Measurements from ENCODE around the gene DISP1.

Gene DISP1

GRCh38 chr1:222814536-222815439 is at the start of gene DISP1:
TSS of gene DISP1 (plus strand) at chr1:222815039. CDS start at chr1:222942824, 127,785 bp downstream.
- peak; percentile 43 to 50 for DNase-seq (ENCODE audit: low read depth in 2 of 2)

GRCh38 chr1:222767152-222767571 is 47.7 kb upstream of the DISP1 start:
- DNase-seq (ENCODE audit: low read depth in 2 of 2), result no peak

GRCh38 chr1:222768592-222768991 is 46.2 kb upstream of the DISP1 start:
- no peak for DNase-seq (ENCODE audit: low read depth in 2 of 2)

GRCh38 chr1:222769181-222769580 is 45.7 kb upstream of the DISP1 start:
- no peak for DNase-seq (ENCODE audit: low read depth in 2 of 2)

GRCh38 chr1:222769971-222770620 is 44.7 kb upstream of the DISP1 start:
- no peak for DNase-seq (ENCODE audit: low read depth in 2 of 2)

- DNase-seq (ENCODE audit: low read depth in 2 of 2), result no peak
These were observed 41.9 kb upstream of the DISP1 start for GRCh38 chr1:222772996-222773379.

GRCh38 chr1:222777463-222777862 is 37.4 kb upstream of the DISP1 start:
- DNase-seq (ENCODE audit: low read depth in 2 of 2), result no peak

GRCh38 chr1:222777977-222778376 is 36.9 kb upstream of the DISP1 start:
- DNase-seq (ENCODE audit: low read depth in 2 of 2), result no peak

- DNase-seq (ENCODE audit: low read depth in 2 of 2), result no peak
These were observed 33.6 kb upstream of the DISP1 start for GRCh38 chr1:222781251-222781650.

GRCh38 chr1:222783051-222783450 is 31.8 kb upstream of the DISP1 start:
- DNase-seq (ENCODE audit: low read depth in 2 of 2), result no peak

GRCh38 chr1:222784371-222784770 is 30.5 kb upstream of the DISP1 start:
- no peak for DNase-seq (ENCODE audit: low read depth in 2 of 2)

GRCh38 chr1:222784916-222785315 is 29.9 kb upstream of the DISP1 start:
- no peak for DNase-seq (ENCODE audit: low read depth in 2 of 2)

- no peak for DNase-seq (ENCODE audit: low read depth in 2 of 2)
These were observed 29.3 kb upstream of the DISP1 start for GRCh38 chr1:222785529-222785928.

- peak in 1 of 2 experiments; percentile 4 for DNase-seq (ENCODE audit: low read depth in 2 of 2)
These were observed 28.7 kb upstream of the DISP1 start for GRCh38 chr1:222786121-222786520.

GRCh38 chr1:222787729-222788128 is 27.1 kb upstream of the DISP1 start:
- no peak for DNase-seq (ENCODE audit: low read depth in 2 of 2)

GRCh38 chr1:222788402-222789156 is 26.3 kb upstream of the DISP1 start:
- DNase-seq (ENCODE audit: low read depth in 2 of 2), result no peak

- DNase-seq (ENCODE audit: low read depth in 2 of 2), result no peak
These were observed 24.7 kb upstream of the DISP1 start for GRCh38 chr1:222790115-222790514.

- no peak for DNase-seq (ENCODE audit: low read depth in 2 of 2)
These were observed 24.3 kb upstream of the DISP1 start for GRCh38 chr1:222790520-222790919.

GRCh38 chr1:222791006-222791710 is 23.7 kb upstream of the DISP1 start:
- no peak for DNase-seq (ENCODE audit: low read depth in 2 of 2)

- DNase-seq (ENCODE audit: low read depth in 2 of 2), result peak in 1 of 2 experiments; percentile 7
These were observed 22.1 kb upstream of the DISP1 start for GRCh38 chr1:222792744-222793143.

GRCh38 chr1:222794656-222795474 is 20.0 kb upstream of the DISP1 start:
- DNase-seq (ENCODE audit: low read depth in 2 of 2), result no peak
